ENCODE data around the gene TRMT61A. TPM values are rescaled to one million over a fixed set of nuclear protein-coding genes. Genes with fewer than 3 reads are reported as not detected.

The TRMT61A gene
- total and polyA plus RNA-seq, 10 of the 15 experiments (the other 5 are each of a cell fraction or from before 2014, with no cell fraction given) = 0.11 to 21.9 (median 11.4) TPM

GRCh38 chr14:103523575-103523954, 5.4 kb upstream of the TRMT61A start:
- BruUV-seq (replicated peaks) = no TSS peak
- FAIRE-seq = no peak
- TF ChIP-seq SMAD5 (IDR thresholded peaks at IDR 0.05; ENCODE audit: low read depth) (no peak), USF1 (IDR thresholded peaks at IDR 0.05; ENCODE audit: borderline replicate concordance, extremely low read length, insufficient read depth, low read depth, low read length) (no peak), EGR1 (IDR thresholded peaks at IDR 0.05; ENCODE audit: borderline replicate concordance in 1 of 2, low read depth in 2 of 2, low read length in 2 of 2) (no peak), ZSCAN29 (IDR thresholded peaks at IDR 0.05) (no peak), ZBTB11 (CRISPR knock-in tag; IDR thresholded peaks at IDR 0.05) (no peak), MEF2A (IDR thresholded peaks at IDR 0.05; ENCODE audit: insufficient read depth, low read depth, low read length) (no peak), STAT1 (conservative IDR thresholded peaks at IDR 0.05) (no peak), EZH2 (IDR thresholded peaks at IDR 0.05; ENCODE audit: borderline replicate concordance, control insufficient read depth, low read depth, low read length) (no peak), POLR2AphosphoS2 (IDR thresholded peaks at IDR 0.05; ENCODE audit: low read depth, low read length) (no peak), ZNF384 (IDR thresholded peaks at IDR 0.05; ENCODE audit: borderline replicate concordance, low read depth, low read length) (no peak), HDGF (IDR thresholded peaks at IDR 0.05) (no peak), SREBF1 (IDR thresholded peaks at IDR 0.05; ENCODE audit: low read length) (no peak), TBL1XR1 (IDR thresholded peaks at IDR 0.05; ENCODE audit: low read depth, low read length) (no peak), ZBTB4 (CRISPR knock-in tag; IDR thresholded peaks at IDR 0.05) (no peak), CHD4 (IDR thresholded peaks at IDR 0.05) (no peak), ZNF622 (IDR thresholded peaks at IDR 0.05) (no peak)

More at GRCh38 chr14:103523575-103523954, 5.4 kb upstream of the TRMT61A start:
- no peak for ATAC-seq
- WGBS (ENCODE audit: insufficient coverage, insufficient replicate concordance, low lambda C conversion rate, missing lambda C conversion rate) = 41% methylated on average over 10 of the region's 10 CpGs
- intact Hi-C loops (cut with micrococcal nuclease; ENCODE audit: unreplicated experiment) (no loop called here), in situ Hi-C loops (cut with MboI) (no loop called here)
- Histone ChIP-seq H3K4me1 (ENCODE audit: control insufficient read depth, insufficient read depth, low read length) (peaks cover 44% of the 10 kb centered on the region), H2AFZ (ENCODE audit: control insufficient read depth, low read depth, low read length) (no peak overlapping the region), H3K36me3 (ENCODE audit: control insufficient read depth in 2 of 2, insufficient read depth in 2 of 2, low read length in 1 of 2) (no peaks in the 10 kb centered on the region), H3K9ac (ENCODE audit: control insufficient read depth, insufficient read depth, low read length) (no peak overlapping the region), H3K79me2 (ENCODE audit: control insufficient read depth, insufficient read depth, low read length) (peaks cover 3% of the 10 kb centered on the region; the same call in 1 of the 2 replicates), H3K4me2 (ENCODE audit: control insufficient read depth, insufficient read depth) (no peak overlapping the region), H3K27ac (ENCODE audit: control insufficient read depth, insufficient read depth) (no peak overlapping the region), H3K4me3 (no peak overlapping the region), H4K20me1 (ENCODE audit: control insufficient read depth, insufficient read depth) (no peaks in the 10 kb centered on the region), H3K9me3 (replicated peaks; ENCODE audit: control insufficient read depth, insufficient read depth, low read length) (no peaks in the 10 kb centered on the region; the same call in 2 of the 3 replicates), H3K27me3 (replicated peaks in 1 of 2; ENCODE audit: control insufficient read depth in 2 of 2, insufficient read depth in 2 of 2, low read length in 1 of 2) (peaks cover 2% of the 10 kb centered on the region in 2 experiments; a peak in 2 of 4 replicates)
- RAD21 ChIA-PET (ENCODE audit: unreplicated experiment) = no interaction called here
- CTCF ChIA-PET = no interaction called here
- POLR2A ChIA-PET = no interaction called here
- DNase-seq (ENCODE audit: low read depth, low spot score) = no peak
- SMC1A ChIA-PET (ENCODE audit: uncharacterized antibody, unreplicated experiment) = no interaction called here
